H1 (cell line): Measurements from ENCODE around the gene SPDYC. TPM values are rescaled to one million over a fixed set of nuclear protein-coding genes. Genes with fewer than 3 reads are reported as not detected.
A peak's percentile ranks its signal among the peaks of the same experiment; 100 is the strongest.

Experiments used
- CHD7 ChIP-seq: fragments of 300-600 bp; sonication (generic); IDR thresholded peaks from 2 replicates; pipeline ENCODE4 v1.7.1; 2012; ENCODE audit warnings: low read length, moderate library complexity, mild to moderate bottlenecking, inconsistent platforms; ENCODE audit not compliant: insufficient replicate concordance
- CTCF ChIP-seq, 3 experiments: IDR thresholded peaks; 1 replicate in 2 of 3; 2 replicates in 1 of 3; pipeline versions ENCODE4 v1.5.1 to v1.6.1; 2011; ENCODE audit warnings: low read length in 3 of 3, mild to moderate bottlenecking in 3 of 3, inconsistent platforms in 2 of 3, low read depth in 1 of 3, moderate library complexity in 1 of 3; ENCODE audit not compliant: insufficient read depth in 1 of 3; ENCODE audit errors: control extremely low read depth in 1 of 3
- KDM1A ChIP-seq: fragments of 200-600, 300-600 bp; sonication (generic); IDR thresholded peaks from 2 replicates; pipeline ENCODE4 v1.7.1; 2016; ENCODE audit warnings: mild to moderate bottlenecking, low read length, borderline replicate concordance
- PHF8 ChIP-seq: fragments of 200-600 bp; sonication (generic); conservative IDR thresholded peaks from 2 replicates; pipeline ENCODE4 v1.7.1; 2012; ENCODE audit warnings: low read depth, mild to moderate bottlenecking, inconsistent platforms, low read length, moderate library complexity
- RBBP5 ChIP-seq: IDR thresholded peaks from 2 replicates; pipeline ENCODE4 v1.7.1; 2012; ENCODE audit warnings: low read depth, mild to moderate bottlenecking, inconsistent platforms, low read length, moderate library complexity, borderline replicate concordance
- SP1 ChIP-seq: IDR thresholded peaks from 2 replicates; pipeline ENCODE4 v1.6.1; 2011; ENCODE audit warnings: low read depth, low read length
- polyA plus RNA-seq, 7 experiments: library from polyadenylated mRNA; depleted of rRNA in 3 of 7; stranded (reverse) in 5 of 7; unstranded in 2 of 7; fragments of >200 nt in 5 of 7; fragments of 200-250 nt in 2 of 7; gene quantifications; 1 replicate in 5 of 7; 2 replicates in 1 of 7; 4 replicates in 1 of 7; pipeline versions ENCODE4 v1.2.1 to v1.2.3, GENCODE V29; 2011 to 2013; ENCODE audit warnings: missing spikeins in 2 of 7, mixed read lengths in 2 of 7
- total RNA-seq: library from RNA; stranded (reverse); fragmentation: NEBNext Ultra II Directional; extraction: Animal tissue kit (Norgen Biotek cat#: 25700); gene quantifications from 2 replicates; pipeline ENCODE4 v1.2.1, GENCODE V29; 2021

Gene SPDYC
- total and polyA plus RNA-seq, 2 of the 8 experiments (the other 6 are each of a cell fraction or from before 2014, with no cell fraction given), result 0.15 TPM; not detected in 1

GRCh38 chr11:65204646-65205601, 34.9 kb downstream of the SPDYC start (continued):
- TF ChIP-seq CHD7, result no peak
- peak in 2 of 3 experiments; percentile 97 to 98; a peak in 3 of 4 replicates for TF ChIP-seq CTCF (IDR thresholded peaks at IDR 0.05; ENCODE audit: control extremely low read depth in 1 of 3, insufficient read depth in 1 of 3, low read depth in 1 of 3, low read length in 3 of 3)
- TF ChIP-seq RBBP5, result no peak
- TF ChIP-seq PHF8, result no peak
- TF ChIP-seq KDM1A, result no peak
- TF ChIP-seq SP1, result no peak
